Fibroblast of lung (primary cell): ENCODE results near the gene MAL. TPM values are rescaled to one million over a fixed set of nuclear protein-coding genes. Genes with fewer than 3 reads are reported as not detected.

Source experiments
- DNase-seq, 2 donors: peaks; one replicate each; pipeline versions ENCODE4 v3.0.0 to v3.0.0-alpha.2; 2010; ENCODE audit warnings: low read depth in 2 of 2
- H2AFZ ChIP-seq: 2 replicates; pipeline ENCODE4 v1.5.1; 2012; ENCODE audit warnings: low read length, control low read depth, inconsistent platforms
- H3K27ac ChIP-seq: 2 replicates; pipeline ENCODE4 v1.5.1; 2011; ENCODE audit warnings: low read length, control low read depth; ENCODE audit not compliant: insufficient read depth
- H3K27me3 ChIP-seq: 2 replicates; pipeline ENCODE4 v1.5.1; 2011; ENCODE audit warnings: mild to moderate bottlenecking, low read length; ENCODE audit not compliant: control insufficient read depth, insufficient read depth
- H3K36me3 ChIP-seq: 2 replicates; pipeline ENCODE4 v1.5.1; 2011; ENCODE audit warnings: low read length; ENCODE audit not compliant: control insufficient read depth, insufficient read depth
- H3K4me1 ChIP-seq: 2 replicates; pipeline ENCODE4 v1.5.1; 2011; ENCODE audit warnings: low read length; ENCODE audit not compliant: control insufficient read depth, insufficient read depth; ENCODE audit errors: extremely low read depth
- H3K4me2 ChIP-seq: 2 replicates; pipeline ENCODE4 v1.5.1; 2011; ENCODE audit warnings: low read length, control low read depth; ENCODE audit not compliant: insufficient read depth; ENCODE audit errors: extremely low read depth
- H3K4me3 ChIP-seq, 4 experiments: fragments of 200-600 bp in 1 of 4; sonication (generic) in 1 of 4; replicated peaks in 1 of 4; 2 replicates each; pipeline ENCODE4 v1.5.1; 2011 to 2016; ENCODE audit warnings: low read length in 4 of 4, low read depth in 3 of 4, mild to moderate bottlenecking in 3 of 4, control low read depth in 2 of 4, inconsistent platforms in 1 of 4, mixed read lengths in 1 of 4; ENCODE audit not compliant: insufficient read depth in 1 of 4; ENCODE audit errors: control extremely low read depth in 1 of 4
- H3K79me2 ChIP-seq: 2 replicates; pipeline ENCODE4 v1.5.1; 2012; ENCODE audit warnings: mild to moderate bottlenecking, low read length, inconsistent platforms; ENCODE audit not compliant: control insufficient read depth, insufficient read depth
- H3K9ac ChIP-seq: 2 replicates; pipeline ENCODE4 v1.5.1; 2011; ENCODE audit warnings: mild to moderate bottlenecking, low read length, control low read depth; ENCODE audit not compliant: insufficient read depth
- H3K9me3 ChIP-seq: 2 replicates; pipeline ENCODE4 v1.5.1; 2012; ENCODE audit warnings: low read depth, low read length; ENCODE audit not compliant: control insufficient read depth, insufficient read depth
- H4K20me1 ChIP-seq: 2 replicates; pipeline ENCODE4 v1.5.1; 2011; ENCODE audit warnings: low read length; ENCODE audit not compliant: control insufficient read depth, insufficient read depth; ENCODE audit errors: extremely low read depth
- CTCF ChIP-seq, 2 donors: IDR thresholded peaks in 1 of 2; conservative IDR thresholded peaks in 1 of 2; 1 replicate in 1 of 2; 2 replicates in 1 of 2; pipeline ENCODE4 v1.5.1; 2011 to 2012; ENCODE audit warnings: low read length in 2 of 2, control low read depth in 1 of 2, inconsistent platforms in 1 of 2, low read depth in 1 of 2, mild to moderate bottlenecking in 1 of 2
- EZH2 ChIP-seq: IDR thresholded peaks from 2 replicates; pipeline ENCODE4 v1.5.1; 2012; ENCODE audit warnings: low read length, control low read depth, mild to moderate bottlenecking; ENCODE audit errors: missing control alignments
- polyA plus RNA-seq, 2 donors: library from polyadenylated mRNA; depleted of rRNA in 1 of 2; stranded (reverse) in 1 of 2; unstranded in 1 of 2; fragments of >200 nt; gene quantifications; 2 replicates each; pipeline ENCODE4 v1.2.1, GENCODE V29; 2011 to 2012; ENCODE audit warnings: missing spikeins in 1 of 2
- total RNA-seq: library from RNA; depleted of rRNA; stranded (reverse); fragments of >200 nt; gene quantifications from 2 replicates; pipeline ENCODE4 v1.2.1, GENCODE V29; 2014

MAL gene
- total and polyA plus RNA-seq, 2 donors (not counting 1 experiment from before 2014, with no cell fraction given): not detected

- no peaks in the 10 kb centered on the region for H3K36me3 ChIP-seq
- no peak overlapping the region for H2AFZ ChIP-seq
- no peak overlapping the region for H3K9ac ChIP-seq
- TF ChIP-seq CTCF (conservative IDR thresholded peaks at IDR 0.05 in 1 of 2, IDR thresholded peaks at IDR 0.05 in 1 of 2; ENCODE audit: low read depth in 1 of 2, low read length in 2 of 2) (no peak), EZH2 (no peak)
- H3K27ac ChIP-seq: no peak overlapping the region
- H3K4me2 ChIP-seq: no peak overlapping the region
- no peaks in the 10 kb centered on the region for H3K9me3 ChIP-seq
- H3K79me2 ChIP-seq: no peaks in the 10 kb centered on the region
- no peaks in the 10 kb centered on the region for H3K4me1 ChIP-seq
- no peaks in the 10 kb centered on the region for H4K20me1 ChIP-seq
- no peaks in the 10 kb centered on the region for H3K27me3 ChIP-seq
- H3K4me3 ChIP-seq: no peak overlapping the region
- no peak for DNase-seq
Observed at GRCh38 chr2:95004711-95005110, 20.8 kb upstream of the MAL start.

- Histone ChIP-seq H3K4me3 (no peak overlapping the region), H4K20me1 (no peaks in the 10 kb centered on the region), H2AFZ (no peak overlapping the region), H3K9me3 (no peaks in the 10 kb centered on the region), H3K27me3 (peaks cover 2% of the 10 kb centered on the region), H3K9ac (no peak overlapping the region), H3K27ac (no peak overlapping the region), H3K4me2 (no peak overlapping the region), H3K36me3 (no peaks in the 10 kb centered on the region), H3K79me2 (no peaks in the 10 kb centered on the region), H3K4me1 (no peaks in the 10 kb centered on the region)
- no peak for TF ChIP-seq CTCF (conservative IDR thresholded peaks at IDR 0.05 in 1 of 2, IDR thresholded peaks at IDR 0.05 in 1 of 2; ENCODE audit: low read depth in 1 of 2, low read length in 2 of 2)
- TF ChIP-seq EZH2: no peak
- DNase-seq: no peak
Observed at GRCh38 chr2:95005726-95006125, 19.8 kb upstream of the MAL start.

GRCh38 chr2:95006588-95006987 lies 18.9 kb upstream of the MAL start:
- H3K9me3 ChIP-seq: no peaks in the 10 kb centered on the region
- no peaks in the 10 kb centered on the region for H4K20me1 ChIP-seq
- TF ChIP-seq EZH2 (no peak), CTCF (conservative IDR thresholded peaks at IDR 0.05 in 1 of 2, IDR thresholded peaks at IDR 0.05 in 1 of 2; ENCODE audit: low read depth in 1 of 2, low read length in 2 of 2) (no peak)
- no peaks in the 10 kb centered on the region for H3K4me1 ChIP-seq
- H3K36me3 ChIP-seq: no peaks in the 10 kb centered on the region
- no peak overlapping the region for H2AFZ ChIP-seq
- H3K27ac ChIP-seq: no peak overlapping the region
- no peaks in the 10 kb centered on the region for H3K79me2 ChIP-seq
- H3K4me3 ChIP-seq: no peak overlapping the region
- peaks cover 2% of the 10 kb centered on the region for H3K27me3 ChIP-seq
- DNase-seq: no peak
- no peak overlapping the region for H3K4me2 ChIP-seq
- H3K9ac ChIP-seq: no peak overlapping the region
